NB4 (cell line): ENCODE measurements around the gene RGL4.

Experiments used
- POLR2A ChIP-seq: IDR thresholded peaks from 2 replicates; pipeline ENCODE4 v1.6.1; 2011; ENCODE audit warnings: mild to moderate bottlenecking; ENCODE audit not compliant: insufficient read length; ENCODE audit errors: extremely low read depth
- TF ChIP-seq, protein P1 (sequence below): IDR thresholded peaks from one replicate; pipeline ENCODE4 v1.5.1; 2012; ENCODE audit warnings: low read depth, low read length

DNA sequence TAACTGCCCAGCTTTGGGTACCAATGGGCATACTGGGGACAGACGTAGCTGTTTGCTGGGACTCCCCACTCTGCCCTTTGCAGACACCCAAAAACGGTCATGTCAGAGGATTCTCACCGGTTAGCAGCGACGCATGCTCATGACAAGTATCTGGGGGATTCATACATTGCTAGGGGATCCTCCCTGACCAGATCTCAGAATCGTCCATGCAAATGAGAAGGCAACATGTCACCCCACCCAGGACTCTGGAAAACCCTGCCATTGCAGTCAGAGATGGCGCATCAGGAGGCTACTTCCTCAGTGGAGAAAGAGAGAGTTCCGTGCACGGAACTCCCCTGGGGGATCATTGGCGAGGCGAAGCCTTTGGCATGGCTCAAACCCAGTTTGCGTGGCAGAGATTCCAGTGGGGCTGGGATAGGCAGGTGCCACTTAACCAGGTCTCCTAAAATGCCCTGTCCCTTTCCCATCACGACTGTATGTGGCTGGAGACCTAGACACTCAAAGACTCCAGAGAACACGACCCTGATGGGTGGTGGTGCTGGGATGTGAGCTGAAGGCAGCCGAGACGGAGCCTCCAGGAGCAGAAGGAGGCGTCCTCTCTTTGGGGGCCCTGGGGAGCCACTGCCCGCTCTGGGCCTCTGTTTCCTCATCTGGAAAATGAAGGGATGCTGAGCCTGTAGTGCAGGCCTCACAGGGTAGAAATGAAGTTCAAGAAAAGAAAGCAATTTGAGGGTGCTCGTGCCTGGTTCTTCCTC is 4.9 kb downstream of the RGL4 start:
- TF ChIP-seq, protein P1, sequence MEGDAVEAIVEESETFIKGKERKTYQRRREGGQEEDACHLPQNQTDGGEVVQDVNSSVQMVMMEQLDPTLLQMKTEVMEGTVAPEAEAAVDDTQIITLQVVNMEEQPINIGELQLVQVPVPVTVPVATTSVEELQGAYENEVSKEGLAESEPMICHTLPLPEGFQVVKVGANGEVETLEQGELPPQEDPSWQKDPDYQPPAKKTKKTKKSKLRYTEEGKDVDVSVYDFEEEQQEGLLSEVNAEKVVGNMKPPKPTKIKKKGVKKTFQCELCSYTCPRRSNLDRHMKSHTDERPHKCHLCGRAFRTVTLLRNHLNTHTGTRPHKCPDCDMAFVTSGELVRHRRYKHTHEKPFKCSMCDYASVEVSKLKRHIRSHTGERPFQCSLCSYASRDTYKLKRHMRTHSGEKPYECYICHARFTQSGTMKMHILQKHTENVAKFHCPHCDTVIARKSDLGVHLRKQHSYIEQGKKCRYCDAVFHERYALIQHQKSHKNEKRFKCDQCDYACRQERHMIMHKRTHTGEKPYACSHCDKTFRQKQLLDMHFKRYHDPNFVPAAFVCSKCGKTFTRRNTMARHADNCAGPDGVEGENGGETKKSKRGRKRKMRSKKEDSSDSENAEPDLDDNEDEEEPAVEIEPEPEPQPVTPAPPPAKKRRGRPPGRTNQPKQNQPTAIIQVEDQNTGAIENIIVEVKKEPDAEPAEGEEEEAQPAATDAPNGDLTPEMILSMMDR = no peak
- no peak for TF ChIP-seq POLR2A
